ENCODE results near the gene TNFRSF11A.

Gene TNFRSF11A

GRCh38 chr18:62345909-62346308, 20.8 kb downstream of the TNFRSF11A start:
- DNase-seq, result no peak

GRCh38 chr18:62346333-62347088, 21.4 kb downstream of the TNFRSF11A start:
- DNase-seq, result no peak

- no peak for DNase-seq
These were observed 22.0 kb downstream of the TNFRSF11A start for GRCh38 chr18:62347089-62347506.

GRCh38 chr18:62348474-62348873, 23.4 kb downstream of the TNFRSF11A start:
- no peak for DNase-seq

- no peak for DNase-seq
These were observed 28.1 kb downstream of the TNFRSF11A start for GRCh38 chr18:62353170-62353569.

- no peak for DNase-seq
These were observed 29.0 kb downstream of the TNFRSF11A start for GRCh38 chr18:62354151-62354550.

- DNase-seq, result no peak
These were observed 32.1 kb downstream of the TNFRSF11A start for GRCh38 chr18:62357079-62357719.

GRCh38 chr18:62360805-62361204, 35.7 kb downstream of the TNFRSF11A start:
- no peak for DNase-seq

GRCh38 chr18:62361288-62361687, 36.2 kb downstream of the TNFRSF11A start:
- no peak for DNase-seq

GRCh38 chr18:62364558-62364957, 39.4 kb downstream of the TNFRSF11A start:
- DNase-seq, result no peak

- no peak for DNase-seq
These were observed 40.3 kb downstream of the TNFRSF11A start for GRCh38 chr18:62365420-62365819.

GRCh38 chr18:62366992-62367391, 41.9 kb downstream of the TNFRSF11A start:
- no peak for DNase-seq

- DNase-seq, result no peak
These were observed 43.0 kb downstream of the TNFRSF11A start for GRCh38 chr18:62368100-62368499.

GRCh38 chr18:62369129-62369644, 44.1 kb downstream of the TNFRSF11A start:
- no peak for DNase-seq

- no peak for DNase-seq
These were observed 45.3 kb downstream of the TNFRSF11A start for GRCh38 chr18:62370366-62370765.

- DNase-seq, result no peak
These were observed 46.3 kb downstream of the TNFRSF11A start for GRCh38 chr18:62371436-62371835.

GRCh38 chr18:62372156-62372555, 47.0 kb downstream of the TNFRSF11A start:
- DNase-seq, result no peak

- no peak for DNase-seq
These were observed 47.8 kb downstream of the TNFRSF11A start for GRCh38 chr18:62372882-62373281.

GRCh38 chr18:62374410-62374965, 49.4 kb downstream of the TNFRSF11A start:
- no peak for DNase-seq

- no peak for DNase-seq
These were observed 52.2 kb downstream of the TNFRSF11A start for GRCh38 chr18:62377131-62377807.

GRCh38 chr18:62379051-62379450, 53.9 kb downstream of the TNFRSF11A start:
- no peak for DNase-seq

- DNase-seq, result no peak
These were observed 56.3 kb downstream of the TNFRSF11A start for GRCh38 chr18:62381373-62381772.

- DNase-seq, result no peak
These were observed 59.0 kb downstream of the TNFRSF11A start for GRCh38 chr18:62384068-62384467.
